Stimulated activated CD8-positive, alpha-beta memory T cell treated with anti-CD3 and anti-CD28 coated beads, Interleukin-12 subunit alpha, Interleukin-12 subunit beta, amount 100 ng/mL, for 24 hours (primary cell): ENCODE data around the gene ZNF326.
"Not testable (repeated sequence)": the region's sequence is repeated elsewhere in the genome, so short reads cannot be mapped to it uniquely, and the experiment has no call there.

Experiments
- DNase-seq: peaks from one replicate; pipeline ENCODE4 v3.0.0-alpha.2; 2020; ENCODE audit errors: extremely low read depth

Gene ZNF326

GRCh38 chr1:89966656-89967055 is 28.3 kb upstream of the ZNF326 start:
- no peak for DNase-seq

- no peak for DNase-seq
Observed at GRCh38 chr1:89971600-89971999, 23.3 kb upstream of the ZNF326 start.

DNA sequence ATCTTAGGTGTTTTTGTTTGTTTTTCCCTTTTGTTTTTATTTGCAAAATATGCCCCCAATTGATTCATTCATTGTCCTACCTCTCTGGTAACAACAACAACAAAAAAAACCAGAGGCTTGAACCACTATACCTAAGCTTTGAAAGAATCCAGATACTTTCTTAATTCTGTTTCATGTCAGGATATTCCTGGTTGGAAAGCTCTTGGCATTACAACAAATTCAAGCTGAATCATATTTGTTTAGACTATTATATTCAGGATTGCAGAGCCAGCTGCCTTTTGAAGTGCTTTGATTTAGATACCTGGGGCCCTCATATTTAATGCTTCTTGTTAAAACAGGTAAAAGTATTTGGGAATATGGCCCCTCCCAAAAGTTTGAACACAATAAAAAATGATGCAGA is 22.9 kb upstream of the ZNF326 start:
- no peak for DNase-seq

DNA sequence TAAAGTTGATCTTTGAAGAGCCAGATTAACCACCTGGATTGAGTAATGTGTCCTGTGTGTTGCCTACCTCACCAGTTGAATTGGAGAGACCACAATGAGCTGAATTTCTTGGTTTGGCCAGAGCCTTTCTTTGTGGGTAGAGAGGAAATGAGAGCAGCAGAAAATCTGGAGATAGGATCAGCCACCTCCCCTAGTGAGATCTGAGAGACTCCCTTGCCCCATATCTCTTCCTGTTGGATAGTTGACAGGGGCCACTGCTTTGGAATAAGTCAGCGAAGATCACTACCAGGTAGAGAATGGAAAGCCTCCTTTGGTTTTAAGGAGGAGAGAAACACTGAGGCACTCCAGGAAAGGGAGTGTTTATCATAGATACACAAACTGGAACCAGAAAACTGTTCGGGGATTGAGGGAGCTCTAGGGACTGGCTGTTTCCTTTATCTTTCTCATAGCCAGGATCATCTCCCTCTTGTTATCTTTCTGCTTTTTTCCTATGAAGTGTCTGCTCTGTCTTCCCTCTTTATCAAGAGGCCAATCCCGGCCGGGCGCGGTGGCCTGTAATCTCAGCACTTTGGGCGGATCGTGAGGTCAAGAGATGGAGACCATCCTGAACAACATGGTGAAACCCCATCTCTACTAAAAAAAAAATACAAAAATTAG is 21.3 kb upstream of the ZNF326 start:
- DNase-seq, result no peak

DNA sequence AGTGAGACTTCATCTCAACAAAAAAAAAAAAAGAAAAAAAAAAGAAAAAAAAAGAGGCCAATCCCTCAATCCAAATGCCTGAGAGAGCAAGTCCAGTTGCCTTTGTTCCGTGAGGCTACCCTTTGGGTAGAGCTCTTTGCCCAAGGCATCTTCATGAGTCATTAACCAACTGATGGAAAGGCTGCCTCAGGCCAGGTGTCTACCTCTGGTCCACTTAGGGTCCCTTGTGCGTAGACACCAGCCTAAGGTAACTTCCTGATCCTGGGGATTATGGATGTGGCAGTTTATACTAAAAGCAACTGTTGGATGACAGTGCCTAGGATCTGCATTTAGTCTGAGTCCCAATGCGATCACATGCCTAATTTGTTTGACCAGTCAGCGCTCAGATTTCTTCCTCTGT is 20.7 kb upstream of the ZNF326 start:
- DNase-seq, result no peak

DNA sequence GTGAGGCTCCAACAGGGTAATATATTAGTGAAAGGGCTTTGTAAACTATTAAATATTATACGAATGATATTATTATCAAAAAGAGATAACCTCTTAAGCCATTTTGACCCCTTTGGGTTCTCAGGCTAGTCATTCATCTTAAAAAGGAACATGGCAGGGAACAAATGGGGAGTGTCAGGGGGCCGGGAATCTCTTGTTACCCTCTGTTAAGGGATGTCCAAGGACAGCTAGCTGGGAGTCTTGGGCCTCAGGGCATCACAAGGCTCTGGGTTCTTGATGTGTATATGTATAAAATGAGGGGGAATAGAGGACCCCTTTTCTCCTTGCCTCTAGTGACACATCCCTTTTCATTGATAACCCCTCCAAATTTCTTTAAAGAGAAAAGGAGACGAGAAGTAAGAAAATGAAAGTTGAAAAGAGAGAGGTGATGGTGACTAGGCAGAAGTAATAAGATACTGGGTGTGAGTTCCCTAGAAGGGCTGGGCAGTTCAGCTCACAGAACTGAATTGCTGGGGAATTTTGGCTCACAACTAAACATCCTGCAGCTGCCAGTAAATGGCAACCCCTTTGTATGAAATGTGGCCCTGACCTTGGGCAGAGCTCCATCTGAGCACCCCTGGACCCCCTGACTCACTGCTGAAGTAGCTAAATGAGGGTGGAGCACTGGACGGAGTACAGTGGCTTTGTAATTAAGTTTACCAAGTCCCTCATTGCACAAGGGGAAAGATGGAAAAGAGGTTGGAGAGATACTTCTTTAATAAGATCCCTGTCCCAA is 20.0 kb upstream of the ZNF326 start:
- no peak for DNase-seq

DNA sequence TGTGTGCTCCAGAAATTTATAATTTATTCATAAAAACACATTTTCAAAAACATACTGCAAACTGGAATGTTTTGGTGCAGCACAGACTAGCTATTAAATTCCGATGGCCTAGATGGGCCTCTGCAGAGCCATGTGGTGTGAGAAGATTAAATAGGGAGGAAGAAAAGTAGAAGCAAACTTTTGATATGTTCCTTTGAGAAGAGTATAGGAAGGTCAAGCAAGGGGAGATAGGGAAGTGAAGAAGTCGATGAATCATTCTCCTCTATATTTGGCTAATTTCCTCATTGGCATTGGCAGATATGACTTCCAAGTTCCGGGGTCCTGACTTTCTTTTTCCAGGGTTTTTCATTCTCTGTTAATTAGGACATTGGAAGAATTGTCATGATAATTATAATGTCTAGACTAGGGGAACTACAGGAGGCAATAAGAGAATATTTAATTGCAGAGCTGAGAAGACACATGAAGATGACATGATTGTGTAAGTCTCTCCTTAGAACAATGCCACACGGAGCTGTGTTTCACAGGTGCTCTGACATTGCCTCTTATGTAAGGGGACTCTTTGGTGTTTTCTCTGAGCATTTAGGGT is 19.3 kb upstream of the ZNF326 start:
- DNase-seq, result no peak

- no peak for DNase-seq
Observed at GRCh38 chr1:89978755-89979154, 16.2 kb upstream of the ZNF326 start.

DNA sequence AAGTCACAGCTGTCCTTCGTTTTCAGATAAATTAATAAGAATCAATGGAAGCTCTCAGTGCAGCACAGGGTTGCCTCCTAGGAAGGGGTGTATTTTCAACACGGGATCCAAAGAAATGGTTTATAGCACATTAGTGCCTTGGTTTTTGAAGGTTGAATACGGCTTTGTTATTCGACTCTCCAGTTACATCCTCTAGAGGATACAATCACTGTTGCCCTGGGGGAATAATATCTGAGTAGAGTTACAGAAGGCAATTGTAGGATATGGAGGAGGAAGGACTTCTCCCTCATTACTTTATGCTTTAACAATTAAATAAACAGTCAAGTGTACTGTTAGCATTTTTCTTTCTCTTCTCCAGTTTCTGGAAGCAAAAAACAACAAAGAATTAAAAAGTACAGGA is 14.3 kb upstream of the ZNF326 start:
- DNase-seq, result no peak

GRCh38 chr1:89982846-89983245 is 12.1 kb upstream of the ZNF326 start:
- not testable (repeated sequence) for DNase-seq

DNA sequence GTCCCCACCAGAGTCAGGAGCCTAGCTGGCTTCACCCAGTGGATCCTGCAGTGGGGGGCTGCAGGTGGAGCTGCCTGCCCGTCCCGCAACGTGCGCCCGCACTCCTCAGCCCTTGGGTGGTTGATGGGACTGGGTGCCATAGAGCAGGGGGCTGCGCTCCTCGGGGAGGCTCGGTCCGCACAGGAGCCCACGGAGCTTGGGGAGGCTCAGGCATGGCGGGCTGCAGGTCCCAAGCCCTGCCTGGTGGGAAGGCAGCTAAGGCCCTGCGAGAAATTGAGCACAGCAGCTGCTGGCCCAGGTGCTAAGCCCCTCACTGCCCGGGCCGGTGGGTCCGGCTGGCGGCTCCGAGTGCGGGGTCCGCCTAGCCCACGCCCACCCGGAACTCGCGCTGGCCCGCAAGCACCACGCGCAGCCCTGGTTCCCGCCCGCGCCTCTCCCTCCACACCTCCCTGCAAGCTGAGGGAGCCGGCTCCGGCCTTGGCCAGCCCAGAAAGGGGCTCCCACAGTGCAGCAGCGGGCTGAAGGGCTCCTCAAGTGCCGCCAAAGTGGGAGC is 10.3 kb upstream of the ZNF326 start:
- not testable (repeated sequence) for DNase-seq

DNA sequence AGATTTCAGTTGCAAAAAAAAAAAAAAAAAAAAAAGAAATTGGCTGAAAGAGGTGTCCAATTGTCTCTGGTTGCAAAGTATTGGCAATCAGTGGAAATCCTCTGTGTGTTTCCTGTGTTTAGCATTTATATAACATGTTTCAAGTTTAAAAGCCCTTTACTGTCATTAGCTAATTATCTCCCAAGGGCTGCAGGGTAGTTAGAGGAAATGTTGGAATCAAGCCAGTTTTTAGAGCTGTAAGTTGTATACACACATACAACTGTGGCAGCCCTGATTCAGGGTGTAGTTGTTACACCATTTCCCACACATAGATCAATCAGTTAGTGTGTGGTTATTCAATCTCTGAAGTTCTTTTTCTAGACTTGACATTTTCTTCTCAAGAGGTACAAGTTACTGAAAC is 8.9 kb upstream of the ZNF326 start:
- no peak for DNase-seq

DNA sequence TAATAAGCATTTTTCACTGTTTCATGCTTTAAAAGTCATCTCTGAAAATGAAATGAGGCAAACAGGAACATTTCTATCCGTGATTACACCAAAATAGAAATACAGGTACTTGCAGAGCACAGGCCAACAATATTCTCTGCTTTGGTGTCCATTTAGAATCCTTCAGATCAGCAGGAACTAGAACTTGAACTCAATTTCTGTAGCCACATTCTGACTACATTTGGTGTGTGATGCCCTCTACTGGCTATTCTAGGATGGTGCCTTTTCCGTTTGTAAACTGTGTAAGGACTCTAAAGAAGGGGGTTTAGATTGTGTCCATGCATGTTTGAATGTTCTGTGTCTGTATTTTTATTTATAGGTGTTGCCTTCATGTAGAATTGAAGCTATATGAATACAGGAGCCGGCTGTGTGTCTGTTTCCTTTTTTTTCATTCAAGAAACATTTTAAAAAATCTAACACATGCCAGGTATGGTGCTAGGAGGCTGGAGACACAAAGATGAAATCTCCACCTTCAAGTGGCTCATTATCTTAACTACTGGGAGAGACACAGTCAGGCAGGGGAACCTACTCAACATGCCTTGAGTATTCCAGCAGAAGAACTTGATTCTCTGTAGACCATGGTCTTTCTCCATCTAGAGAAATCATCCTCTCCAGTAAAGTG is 7.6 kb upstream of the ZNF326 start:
- DNase-seq, result no peak

DNA sequence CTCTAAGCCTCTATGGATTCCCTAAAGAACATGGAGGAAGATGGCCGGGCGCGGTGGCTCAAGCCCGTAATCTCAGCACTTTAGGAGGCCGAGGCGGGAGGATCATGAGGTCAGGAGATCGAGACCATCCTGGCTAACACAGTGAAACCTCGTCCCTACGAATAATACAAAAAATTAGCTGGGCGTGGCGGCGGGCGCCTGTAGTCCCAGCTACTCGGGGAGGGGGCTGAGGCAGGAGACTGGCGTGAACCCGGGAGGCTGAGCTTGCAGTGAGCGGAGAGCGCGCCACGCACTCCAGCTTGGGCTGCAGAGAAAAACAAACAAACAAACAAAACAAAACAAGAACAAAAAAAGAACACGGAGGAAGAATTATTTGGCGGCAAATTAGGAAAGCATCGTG is 5.8 kb upstream of the ZNF326 start:
- DNase-seq, result no peak

DNA sequence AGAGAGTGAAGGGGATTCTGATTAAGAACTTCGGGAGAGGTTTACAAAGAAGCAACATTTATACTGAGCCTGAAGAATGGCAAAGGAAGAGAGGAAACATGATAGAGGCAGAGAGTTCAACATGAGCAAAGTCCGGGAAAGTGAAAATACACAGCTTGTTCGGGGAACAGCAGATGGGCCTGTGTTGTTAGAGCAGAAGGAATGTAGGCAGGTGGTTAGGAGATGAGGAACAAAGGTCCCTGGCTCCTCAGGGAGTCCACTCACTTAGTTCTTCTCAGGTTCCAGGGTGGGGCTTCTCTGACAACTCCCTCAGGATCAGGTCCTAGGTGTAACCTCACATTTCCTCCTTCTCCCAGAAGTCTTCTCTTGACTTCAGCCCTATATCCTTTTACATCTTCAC is 5.1 kb upstream of the ZNF326 start:
- no peak for DNase-seq

DNA sequence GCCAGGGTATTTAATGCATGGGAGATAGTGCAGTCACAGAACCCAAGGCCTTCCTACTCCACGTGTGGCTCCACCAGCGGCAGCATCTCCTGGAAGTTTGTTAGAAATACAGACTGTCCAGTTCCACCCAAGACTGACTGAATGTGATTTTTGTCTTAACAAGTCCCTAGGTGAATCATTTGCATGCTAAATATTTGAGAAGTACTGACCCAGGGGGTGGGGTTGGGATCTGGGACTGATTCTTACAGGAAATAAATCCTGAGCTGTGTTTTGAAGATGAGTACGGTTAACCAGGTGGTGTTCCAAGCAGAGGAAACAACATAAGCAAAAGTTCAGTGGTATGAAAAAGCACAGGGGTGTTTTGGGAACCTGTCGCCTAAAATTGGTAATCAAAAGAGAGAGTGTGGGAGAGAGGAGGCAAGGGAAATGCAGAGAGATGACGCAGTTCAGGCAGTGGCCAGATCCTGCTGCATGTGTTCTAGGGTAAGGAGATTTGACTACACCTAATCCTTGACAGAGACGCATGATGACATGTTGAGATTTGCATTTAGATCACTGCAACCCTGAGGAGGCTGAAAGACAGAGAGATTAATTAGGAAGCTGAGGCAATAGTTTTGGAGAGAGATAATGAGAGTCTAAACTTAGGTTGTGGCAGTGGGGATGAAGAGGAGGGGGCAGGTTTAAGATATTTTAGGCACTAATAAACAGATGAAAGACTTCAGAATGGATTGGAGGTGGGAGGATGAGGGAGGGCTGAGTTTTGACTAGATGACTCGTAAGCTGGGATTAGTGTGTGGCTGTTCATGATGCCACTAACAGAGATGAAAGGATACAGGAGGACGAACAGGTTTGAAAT is 3.7 kb upstream of the ZNF326 start:
- no peak for DNase-seq

DNA sequence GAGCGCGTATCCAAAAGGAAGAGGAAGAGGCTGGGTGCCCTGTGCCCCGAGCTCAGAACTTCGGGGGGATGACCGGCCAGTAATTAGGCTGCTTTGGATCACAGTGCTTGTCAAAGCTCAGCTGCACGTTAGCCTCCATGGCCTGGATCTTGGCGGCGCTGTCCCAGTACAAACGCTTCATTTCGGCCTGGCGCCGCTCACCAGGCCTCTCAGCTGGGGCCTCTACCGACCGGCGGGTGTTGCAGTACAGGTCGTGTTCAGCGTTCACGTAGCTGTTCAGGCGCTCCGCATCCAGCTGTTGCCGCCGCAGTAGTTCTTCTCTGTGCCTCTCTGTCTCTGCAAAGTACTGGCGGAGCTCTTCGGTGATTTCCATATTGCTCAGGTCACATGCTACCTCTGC is 1.4 kb upstream of the ZNF326 start:
- DNase-seq, result no peak

- no peak for DNase-seq
Observed at GRCh38 chr1:89994231-89994804, 592 bp upstream of the ZNF326 start.

DNA sequence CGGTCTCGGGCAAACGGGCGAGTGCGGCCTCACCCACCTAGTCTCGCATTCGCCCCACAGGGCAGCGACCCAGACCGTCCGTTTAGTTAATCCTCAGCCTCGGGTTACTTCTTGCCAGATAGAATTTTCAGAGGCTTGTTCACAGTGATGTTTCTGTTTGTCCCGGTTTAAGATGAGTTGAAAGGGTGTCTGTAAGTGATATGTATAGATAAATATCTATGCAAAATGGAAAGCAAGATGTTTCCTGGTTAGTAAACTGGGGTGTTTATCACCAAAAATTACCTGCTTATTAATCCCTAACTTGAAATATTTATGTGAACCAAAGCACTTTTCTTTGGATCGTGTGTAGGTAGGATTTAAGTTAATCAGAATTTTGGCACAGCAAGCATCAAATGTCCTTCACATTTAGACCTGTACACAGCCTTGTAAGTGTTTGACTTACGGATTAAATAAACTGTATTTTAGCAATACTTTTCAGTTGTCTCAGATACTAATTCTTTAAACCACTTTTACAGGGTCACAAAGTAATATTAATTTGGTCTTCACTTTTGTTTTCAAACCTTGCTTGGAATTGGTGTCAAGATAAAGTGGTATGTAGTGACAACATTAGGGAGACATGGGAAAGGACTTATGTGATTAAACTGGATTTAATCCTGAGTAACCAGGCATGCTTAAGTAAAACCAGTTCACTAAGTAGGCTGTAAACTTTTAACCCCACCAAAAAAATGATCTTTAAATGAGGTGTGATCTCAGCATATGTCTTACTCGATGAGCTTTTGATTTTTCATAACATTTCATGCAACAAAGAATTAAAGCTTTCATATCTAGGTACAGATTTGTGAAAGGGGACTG is 914 bp downstream of the ZNF326 start:
- no peak for DNase-seq

DNA sequence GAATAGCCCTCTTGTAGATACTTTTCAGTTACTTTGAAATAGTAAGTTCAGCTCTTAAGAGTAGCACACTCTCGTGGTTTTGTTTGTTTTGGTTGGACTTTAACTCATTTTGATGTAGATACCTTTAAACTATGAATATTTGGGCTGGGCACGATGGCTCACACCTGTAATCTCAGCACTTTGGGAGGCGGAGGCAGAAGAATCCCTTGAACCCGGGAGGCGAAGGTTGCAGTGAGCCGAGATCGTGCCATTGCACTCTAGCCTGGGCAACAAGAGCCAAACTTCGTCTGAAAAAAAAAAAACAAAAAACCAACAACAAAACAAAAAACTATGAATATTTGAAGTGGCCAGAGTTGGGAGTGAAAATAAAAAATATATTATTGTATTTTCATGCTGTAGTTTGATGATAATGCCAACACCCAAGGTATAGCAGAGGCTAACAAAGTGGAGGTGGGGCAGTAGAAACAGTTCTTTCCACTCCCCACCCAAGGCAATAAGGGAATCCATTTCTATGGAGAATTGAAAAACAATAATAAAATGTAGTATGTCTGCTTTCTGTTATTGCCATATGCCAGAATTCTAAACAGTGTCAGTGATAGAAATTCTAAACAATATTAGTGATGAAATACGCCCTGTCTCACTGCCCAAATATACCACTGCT is 1.7 kb downstream of the ZNF326 start:
- DNase-seq, result no peak
